Stomach (tissue), 4 donors: ENCODE data around the gene RASGRP3.

Source experiments
- POLR2AphosphoS5 ChIP-seq, 3 donors: sonication (generic); formaldehyde crosslinking; IDR thresholded peaks; one replicate each; pipeline ENCODE4 v1.6.1; 2016; ENCODE audit warnings: antibody characterized with exemption in 3 of 3
- TF ChIP-seq, protein P1 (sequence below), 7 experiments: fragments of 450-650 bp in 4 of 7; fragments of 200-600 bp in 3 of 7; sonication (generic) in 3 of 7; IDR thresholded peaks; one replicate each; pipeline ENCODE4 v1.5.1; 2016 to 2019; ENCODE audit warnings: antibody characterized with exemption in 7 of 7, control low read depth in 2 of 7, mild to moderate bottlenecking in 1 of 7

DNA sequence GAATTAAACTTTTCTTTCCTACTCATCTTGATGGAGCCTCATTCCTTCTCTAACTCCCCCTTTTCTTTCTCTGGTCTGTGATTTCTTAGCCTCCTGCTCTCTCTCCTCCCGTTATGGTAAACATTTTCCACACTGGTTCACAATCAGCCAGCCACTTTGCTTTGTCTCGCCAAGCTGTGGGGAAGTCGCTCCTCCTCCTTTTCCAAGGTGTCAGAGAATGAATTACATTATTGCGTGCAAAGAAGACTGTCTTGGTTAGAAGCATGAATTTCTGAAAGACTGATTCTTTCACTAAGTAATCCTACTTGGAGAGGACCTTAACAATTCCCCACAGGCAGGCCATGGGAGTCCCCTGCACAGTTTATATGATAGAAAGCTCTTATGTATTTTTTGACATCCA is 46.1 kb downstream of the RASGRP3 start:
- TF ChIP-seq, protein P1, sequence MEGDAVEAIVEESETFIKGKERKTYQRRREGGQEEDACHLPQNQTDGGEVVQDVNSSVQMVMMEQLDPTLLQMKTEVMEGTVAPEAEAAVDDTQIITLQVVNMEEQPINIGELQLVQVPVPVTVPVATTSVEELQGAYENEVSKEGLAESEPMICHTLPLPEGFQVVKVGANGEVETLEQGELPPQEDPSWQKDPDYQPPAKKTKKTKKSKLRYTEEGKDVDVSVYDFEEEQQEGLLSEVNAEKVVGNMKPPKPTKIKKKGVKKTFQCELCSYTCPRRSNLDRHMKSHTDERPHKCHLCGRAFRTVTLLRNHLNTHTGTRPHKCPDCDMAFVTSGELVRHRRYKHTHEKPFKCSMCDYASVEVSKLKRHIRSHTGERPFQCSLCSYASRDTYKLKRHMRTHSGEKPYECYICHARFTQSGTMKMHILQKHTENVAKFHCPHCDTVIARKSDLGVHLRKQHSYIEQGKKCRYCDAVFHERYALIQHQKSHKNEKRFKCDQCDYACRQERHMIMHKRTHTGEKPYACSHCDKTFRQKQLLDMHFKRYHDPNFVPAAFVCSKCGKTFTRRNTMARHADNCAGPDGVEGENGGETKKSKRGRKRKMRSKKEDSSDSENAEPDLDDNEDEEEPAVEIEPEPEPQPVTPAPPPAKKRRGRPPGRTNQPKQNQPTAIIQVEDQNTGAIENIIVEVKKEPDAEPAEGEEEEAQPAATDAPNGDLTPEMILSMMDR (IDR thresholded peaks at IDR 0.05), result no peak
- TF ChIP-seq POLR2AphosphoS5 (IDR thresholded peaks at IDR 0.05), result no peak
